Adipose tissue (tissue), 3 donors: ENCODE measurements around the gene TRPV6. TPM values are rescaled to one million over a fixed set of nuclear protein-coding genes. Genes with fewer than 3 reads are reported as not detected.

Experiments used
- H3K27ac ChIP-seq: one replicate; pipeline ENCODE4 v1.5.1; 2013; ENCODE audit warnings: low read depth, low read length
- WGBS, 3 donors: extraction: QIAGEN DNeasy Blood & Tissue Kit; methylation state at CpG; one replicate each; pipeline ENCODE4 v1.1.7; 2013; 5-methylcytosine and 5-hydroxymethylcytosine counted together
- polyA plus RNA-seq, 3 donors: library from polyadenylated mRNA; stranded (reverse); fragments of 200-250 nt; gene quantifications; one replicate each; pipeline ENCODE4 v1.2.3, GENCODE V29; 2013
- donor health status: healthy with polysubstance abuse.
- donor health status: Bipolar disorder and iron deficiency.
- donor health status: healthy.

TRPV6 gene
- polyA plus RNA-seq, 3 donors, result 0.42 to 37.0 TPM; not detected in 1

GRCh38 chr7:142910481-142910880, 24.9 kb upstream of the TRPV6 start:
- no peak overlapping the region for H3K27ac ChIP-seq
- 47 to 78% (median 68%) methylated on average over 2 of the region's 2 CpGs for WGBS, 3 donors

- no peak overlapping the region for H3K27ac ChIP-seq
- WGBS, 3 donors, result 22 to 59% (median 54%) methylated on average over 2 of the region's 2 CpGs
These were observed 24.5 kb upstream of the TRPV6 start for GRCh38 chr7:142910031-142910433.

GRCh38 chr7:142908921-142909890, 23.7 kb upstream of the TRPV6 start:
- no peak overlapping the region for H3K27ac ChIP-seq
- WGBS, 3 donors, result 52 to 66% (median 65%) methylated on average over 21 of the region's 21 CpGs

GRCh38 chr7:142908290-142908689, 22.7 kb upstream of the TRPV6 start:
- 77 to 82% (median 81%) methylated on average over 11 of the region's 11 CpGs for WGBS, 3 donors
- no peak overlapping the region for H3K27ac ChIP-seq

- H3K27ac ChIP-seq, result no peak overlapping the region
- WGBS, 3 donors, result 60 to 95% (median 87%) methylated on average over 2 of the region's 2 CpGs
These were observed 21.1 kb upstream of the TRPV6 start for GRCh38 chr7:142906643-142907042.

GRCh38 chr7:142905759-142906158, 20.2 kb upstream of the TRPV6 start:
- WGBS, 3 donors, result 77 to 78% (median 78%) methylated on average over 2 of the region's 2 CpGs

GRCh38 chr7:142904128-142904527, 18.6 kb upstream of the TRPV6 start:
- no peak overlapping the region for H3K27ac ChIP-seq

More at GRCh38 chr7:142905759-142906158, 20.2 kb upstream of the TRPV6 start:
- no peak overlapping the region for H3K27ac ChIP-seq

GRCh38 chr7:142901426-142902259, 16.1 kb upstream of the TRPV6 start:
- 66 to 88% (median 83%) methylated on average over 15 of the region's 15 CpGs for WGBS, 3 donors
- no peak overlapping the region for H3K27ac ChIP-seq

GRCh38 chr7:142899661-142900060, 14.1 kb upstream of the TRPV6 start:
- no peak overlapping the region for H3K27ac ChIP-seq
- 23 to 33% (median 30%) methylated on average over 3 of the region's 3 CpGs for WGBS, 3 donors

- WGBS, 3 donors, result 41 to 83% (median 69%) methylated on average over 3 of the region's 3 CpGs
- H3K27ac ChIP-seq, result no peak overlapping the region
These were observed 13.0 kb upstream of the TRPV6 start for GRCh38 chr7:142898377-142899170.

- WGBS, 3 donors, result 88 to 93% (median 90%) methylated on average over 7 of the region's 7 CpGs
- no peak overlapping the region for H3K27ac ChIP-seq
These were observed 12.1 kb upstream of the TRPV6 start for GRCh38 chr7:142897691-142898090.

GRCh38 chr7:142896741-142897379, 11.3 kb upstream of the TRPV6 start:
- H3K27ac ChIP-seq, result no peak overlapping the region
- WGBS, 3 donors, result 81 to 88% (median 84%) methylated on average over 3 of the region's 3 CpGs

- 80 to 88% (median 87%) methylated on average over 3 of the region's 3 CpGs for WGBS, 3 donors
- H3K27ac ChIP-seq, result no peak overlapping the region
These were observed 10.6 kb upstream of the TRPV6 start for GRCh38 chr7:142896151-142896550.

GRCh38 chr7:142894985-142895593, 9.5 kb upstream of the TRPV6 start:
- H3K27ac ChIP-seq, result no peak overlapping the region
- 68 to 73% (median 68%) methylated on average over 6 of the region's 6 CpGs for WGBS, 3 donors

GRCh38 chr7:142894112-142894984, 8.8 kb upstream of the TRPV6 start:
- WGBS, 3 donors, result 68 to 76% (median 72%) methylated on average over 12 of the region's 12 CpGs
- H3K27ac ChIP-seq, result no peak overlapping the region

- 80 to 89% (median 81%) methylated on average over 5 of the region's 5 CpGs for WGBS, 3 donors
- H3K27ac ChIP-seq, result no peak overlapping the region
These were observed 7.4 kb upstream of the TRPV6 start for GRCh38 chr7:142892951-142893350.
